Breast epithelium (tissue), 3 donors: Measurements from ENCODE around the gene RSF1.

Source experiments
- CTCF ChIP-seq, 3 donors: fragments of 450-650 bp; IDR thresholded peaks; one replicate each; pipeline ENCODE4 v1.5.1; 2016 to 2017; ENCODE audit warnings: antibody characterized with exemption in 3 of 3, mild to moderate bottlenecking in 3 of 3, moderate library complexity in 3 of 3
- POLR2A ChIP-seq: fragments of 450-650 bp; IDR thresholded peaks from one replicate; pipeline ENCODE4 v1.6.1; 2016; ENCODE audit warnings: antibody characterized with exemption, mild to moderate bottlenecking, moderate library complexity
- POLR2AphosphoS5 ChIP-seq, 3 donors: sonication (generic); formaldehyde crosslinking; IDR thresholded peaks; one replicate each; pipeline ENCODE4 v1.6.1; 2017; ENCODE audit warnings: antibody characterized with exemption in 3 of 3

- no peak for TF ChIP-seq CTCF (IDR thresholded peaks at IDR 0.05)
- TF ChIP-seq POLR2AphosphoS5 (IDR thresholded peaks at IDR 0.05), result no peak
- no peak for TF ChIP-seq POLR2A
Measured at GRCh38 chr11:77866336-77866735, 45.8 kb upstream of the RSF1 start.
